ENCODE measurements around the gene TEX14.

DNA sequence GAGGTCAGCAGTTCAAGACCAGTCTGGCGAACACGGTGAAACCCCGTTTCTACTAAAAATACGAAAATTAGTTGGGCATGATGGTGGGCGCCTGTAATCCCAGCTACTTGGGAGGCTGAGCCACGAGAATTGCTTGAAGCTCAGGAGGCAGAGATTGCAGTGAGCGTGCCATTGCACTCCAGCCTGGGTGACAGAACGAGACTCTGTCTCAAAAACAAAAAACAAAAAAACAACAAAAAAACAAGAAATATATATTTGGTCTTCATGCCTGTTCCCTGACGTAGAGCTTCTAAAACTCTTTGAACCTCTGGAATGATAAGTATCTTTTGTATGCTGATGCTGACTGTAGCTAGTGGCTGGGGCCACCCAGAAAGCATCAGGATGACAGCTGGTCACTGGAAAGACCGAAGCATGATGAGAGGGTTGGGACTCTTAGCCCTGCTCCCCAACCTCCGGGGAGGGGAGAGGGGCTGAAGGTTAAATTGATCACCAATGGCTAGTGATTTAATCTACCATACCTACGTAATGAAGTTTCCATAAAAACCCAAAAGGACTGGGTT lies 54.8 kb downstream of the TEX14 start:
- TF ChIP-seq CTCF (IDR thresholded peaks at IDR 0.05) (no peak), POLR2A (IDR thresholded peaks at IDR 0.05) (no peak)
